T-helper 2 cell treated with Interferon-gamma antibody and Interleukin-4, amounts not matched to agents 100 ng/mL and 5 ng/mL, for 36 hours (primary cell): ENCODE data around the gene ACTG1. TPM values are rescaled to one million over a fixed set of nuclear protein-coding genes. Genes with fewer than 3 reads are reported as not detected.
"Not testable (repeated sequence)": the region's sequence is repeated elsewhere in the genome, so short reads cannot be mapped to it uniquely, and the experiment has no call there.

ENCODE experiments used
- intact Hi-C: fragments of 100-400 bp; cut with micrococcal nuclease; formaldehyde crosslinking; loops from one replicate; pipeline ENCODE4 v1.15.1; 2023
- total RNA-seq: library from RNA; stranded (reverse); gene quantifications from 2 replicates; pipeline ENCODE4 v1.2.3, GENCODE V29; 2022

ACTG1 gene
- total RNA-seq, 1 donor from 2014 or later: 5,595 TPM

GRCh38 chr17:81533339-81534141 is 20.9 kb upstream of the ACTG1 start:
- intact Hi-C loops: no loop called here

GRCh38 chr17:81532490-81533287 is 20.1 kb upstream of the ACTG1 start:
- intact Hi-C loops: no loop called here

- intact Hi-C loops: not testable (repeated sequence)
Observed at GRCh38 chr17:81531998-81532404, 19.4 kb upstream of the ACTG1 start.

GRCh38 chr17:81531013-81531412 is 18.4 kb upstream of the ACTG1 start:
- intact Hi-C loops: not testable (repeated sequence)

- intact Hi-C loops: no loop called here
Observed at GRCh38 chr17:81529437-81529803, 16.8 kb upstream of the ACTG1 start.

DNA sequence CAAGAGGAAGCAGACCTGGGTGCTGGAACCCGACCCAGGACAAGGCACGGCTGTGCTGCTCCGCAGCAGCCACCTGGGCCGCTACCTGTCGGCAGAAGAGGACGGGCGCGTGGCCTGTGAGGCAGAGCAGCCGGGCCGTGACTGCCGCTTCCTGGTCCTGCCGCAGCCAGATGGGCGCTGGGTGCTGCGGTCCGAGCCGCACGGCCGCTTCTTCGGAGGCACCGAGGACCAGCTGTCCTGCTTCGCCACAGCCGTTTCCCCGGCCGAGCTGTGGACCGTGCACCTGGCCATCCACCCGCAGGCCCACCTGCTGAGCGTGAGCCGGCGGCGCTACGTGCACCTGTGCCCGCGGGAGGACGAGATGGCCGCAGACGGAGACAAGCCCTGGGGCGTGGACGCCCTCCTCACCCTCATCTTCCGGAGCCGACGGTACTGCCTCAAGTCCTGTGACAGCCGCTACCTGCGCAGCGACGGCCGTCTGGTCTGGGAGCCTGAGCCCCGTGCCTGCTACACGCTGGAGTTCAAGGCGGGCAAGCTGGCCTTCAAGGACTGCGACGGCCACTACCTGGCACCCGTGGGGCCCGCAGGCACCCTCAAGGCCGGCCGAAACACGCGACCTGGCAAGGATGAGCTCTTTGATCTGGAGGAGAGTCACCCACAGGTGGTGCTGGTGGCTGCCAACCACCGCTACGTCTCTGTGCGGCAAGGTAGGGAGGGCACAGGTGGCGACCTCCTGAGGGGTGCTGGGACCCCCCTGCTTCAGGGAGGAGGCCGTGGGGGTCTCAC is 16.2 kb upstream of the ACTG1 start:
- intact Hi-C loops: no loop called here

GRCh38 chr17:81528384-81528650 is 15.7 kb upstream of the ACTG1 start:
- intact Hi-C loops: no loop called here

GRCh38 chr17:81527591-81528383 is 15.2 kb upstream of the ACTG1 start, which contains the start of gene FSCN2:
Gene FSCN2 (plus strand): TSS chr17:81528377. CDS start chr17:81528532, 155 bp downstream.
- intact Hi-C loops: no loop called here

- intact Hi-C loops: no loop called here
Observed at GRCh38 chr17:81526662-81527571, 14.3 kb upstream of the ACTG1 start.

DNA sequence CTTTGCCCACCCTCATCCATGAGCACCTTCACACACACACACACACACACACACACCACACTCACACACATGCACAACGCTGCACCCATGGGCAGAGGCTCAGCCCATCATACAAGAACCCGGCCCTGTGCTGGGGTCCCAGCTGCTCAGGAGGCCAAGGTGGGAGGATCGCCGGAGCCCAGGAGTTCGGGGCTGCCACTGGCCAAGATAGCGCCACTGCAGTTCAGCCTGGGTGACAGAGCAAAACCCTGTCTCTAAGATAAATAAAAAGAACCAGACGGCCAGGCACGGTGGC is 12.2 kb upstream of the ACTG1 start:
- intact Hi-C loops: no loop called here

- intact Hi-C loops: no loop called here
Observed at GRCh38 chr17:81524039-81524864, 11.7 kb upstream of the ACTG1 start.

- intact Hi-C loops: no loop called here
Observed at GRCh38 chr17:81523402-81524038, 10.9 kb upstream of the ACTG1 start.

DNA sequence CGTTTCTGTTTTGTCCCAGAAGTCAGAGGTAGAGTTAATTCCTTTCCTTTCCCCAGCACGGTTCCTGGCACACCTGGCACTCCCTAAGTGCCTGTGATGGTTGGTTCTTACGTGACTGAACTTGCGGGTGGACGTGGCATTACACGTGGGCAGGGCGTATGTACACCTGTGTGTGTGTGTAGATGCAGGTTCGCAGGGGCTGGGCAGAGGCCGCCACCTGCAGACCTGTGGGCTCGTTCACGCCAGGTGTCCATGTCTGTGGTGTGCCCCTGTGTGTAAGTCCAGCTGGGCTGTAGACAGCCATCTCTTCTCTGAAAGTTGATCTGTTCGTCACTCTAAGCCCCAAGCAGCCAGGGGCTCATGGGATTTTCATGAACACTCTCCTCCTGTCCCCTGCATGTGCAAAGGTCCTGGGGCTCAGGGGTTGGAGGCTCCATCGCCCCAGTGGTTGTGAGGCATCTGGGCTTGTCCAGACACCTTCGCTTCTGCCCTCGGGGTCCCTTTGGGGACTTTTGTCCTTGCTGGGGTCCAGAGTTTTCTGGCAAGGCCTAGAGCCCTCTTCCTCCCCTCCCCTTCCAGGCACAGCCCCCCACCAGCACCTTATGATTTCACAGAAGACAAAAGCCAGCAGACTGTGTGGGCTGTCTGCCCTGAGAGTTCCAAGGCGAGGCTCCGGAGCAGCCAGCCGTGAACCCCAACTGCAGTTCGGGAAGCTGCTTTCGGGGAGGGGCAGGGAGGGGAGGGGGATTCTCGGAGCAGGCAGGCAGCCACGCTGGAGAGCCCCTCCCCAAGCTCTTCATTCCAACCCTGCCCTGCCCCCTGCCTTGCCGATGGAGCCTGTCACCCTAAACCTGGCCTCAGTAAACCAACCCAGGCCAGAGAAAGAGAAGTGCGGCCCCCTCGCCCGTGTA is 10.1 kb upstream of the ACTG1 start:
- intact Hi-C loops: no loop called here

GRCh38 chr17:81520021-81520901 is 7.7 kb upstream of the ACTG1 start:
- intact Hi-C loops: no loop called here

DNA sequence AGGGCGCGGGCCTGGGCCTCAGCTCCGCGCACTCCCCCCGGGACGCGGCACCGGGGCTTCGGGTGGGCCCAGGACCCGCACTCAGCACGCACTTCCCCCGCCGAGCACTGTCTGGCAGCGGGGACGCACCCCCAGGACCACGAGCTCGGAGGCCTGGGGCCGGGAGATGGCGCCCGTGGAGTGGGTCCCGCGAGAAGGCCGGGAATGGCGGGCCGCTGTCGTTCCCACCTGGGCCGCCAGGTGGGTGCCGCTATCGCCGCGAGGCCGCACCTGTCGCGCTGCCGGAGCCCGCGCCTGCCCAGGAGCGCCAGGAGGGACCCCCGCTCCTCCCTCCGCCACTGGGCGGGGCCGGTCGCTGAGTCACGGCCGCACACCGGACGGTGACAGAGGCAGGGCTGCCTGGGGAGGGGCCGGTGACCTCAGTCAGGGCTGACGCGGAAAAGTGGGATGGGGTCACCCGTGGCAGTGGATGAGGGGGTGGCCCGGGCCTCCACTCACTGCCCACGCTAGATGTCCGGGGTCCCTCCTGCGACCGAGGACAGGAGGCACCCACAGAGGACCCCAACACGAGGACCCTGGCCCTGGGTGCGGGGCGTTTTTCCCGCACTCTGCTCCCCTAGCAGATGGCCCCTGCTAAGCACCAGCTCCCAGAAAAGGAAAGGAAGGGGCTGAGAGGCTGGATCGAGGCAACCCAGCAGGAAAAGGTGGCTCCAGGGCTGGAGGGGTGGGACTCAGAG is 6.9 kb upstream of the ACTG1 start:
- intact Hi-C loops: no loop called here

GRCh38 chr17:81518785-81519283 is 6.2 kb upstream of the ACTG1 start:
- intact Hi-C loops: no loop called here
